Right renal pelvis (tissue), 4 donors: Measurements from ENCODE around the gene GSTM5. TPM values are rescaled to one million over a fixed set of nuclear protein-coding genes. Genes with fewer than 3 reads are reported as not detected.
A peak's percentile ranks its signal among the peaks of the same experiment; 100 is the strongest.
"Not testable (repeated sequence)": the region's sequence is repeated elsewhere in the genome, so short reads cannot be mapped to it uniquely, and the experiment has no call there.

ENCODE experiments used
- DNase-seq, 4 donors: peaks; one replicate each; pipeline ENCODE4 v3.0.0-alpha.2; 2013; ENCODE audit warnings: low read depth in 4 of 4, low spot score in 3 of 4, missing footprints in 1 of 4
- polyA plus RNA-seq, 4 donors: library from polyadenylated mRNA; unstranded; fragments of 120-200 nt; gene quantifications; one replicate each; pipeline ENCODE4 v1.2.1, GENCODE V29; 2013; ENCODE audit not compliant: insufficient read length in 4 of 4

The GSTM5 gene
- polyA plus RNA-seq, 4 donors, result 28.7 to 55.4 (median 41.5) TPM

- DNase-seq, result no peak
Observed at GRCh38 chr1:109726007-109726406, 14.0 kb downstream of the GSTM5 start.

DNA sequence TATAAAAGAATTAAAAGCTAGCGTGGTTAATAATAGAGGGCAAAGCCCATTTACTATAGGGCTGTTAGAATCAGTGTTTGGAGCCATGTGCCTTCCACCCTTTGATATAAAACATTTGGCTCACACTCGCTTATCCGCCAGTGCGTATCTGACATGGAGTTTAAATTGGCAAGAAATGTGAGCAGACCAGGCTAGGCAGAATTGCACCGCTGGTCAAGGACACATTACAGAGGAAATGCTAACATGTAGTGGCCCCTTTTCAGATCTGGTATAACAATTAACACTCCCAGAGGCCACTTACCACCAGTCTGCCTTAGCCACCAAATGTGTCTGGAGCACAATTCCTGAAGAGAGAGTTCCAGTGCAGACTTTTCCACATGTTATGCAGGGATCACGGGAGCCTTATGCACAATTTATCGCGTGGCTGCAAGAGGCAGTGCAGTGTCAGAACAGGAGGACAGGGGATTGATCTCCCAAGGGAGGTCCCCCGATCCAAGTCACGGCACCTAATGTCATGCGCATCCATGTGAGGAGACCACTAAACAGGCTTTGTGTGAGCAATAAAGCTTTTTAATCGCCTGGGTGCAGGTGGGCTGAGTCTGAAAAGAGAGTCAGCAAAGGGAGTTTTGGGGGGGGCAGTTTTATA, 14.8 kb downstream of the GSTM5 start:
- DNase-seq, result no peak

DNA sequence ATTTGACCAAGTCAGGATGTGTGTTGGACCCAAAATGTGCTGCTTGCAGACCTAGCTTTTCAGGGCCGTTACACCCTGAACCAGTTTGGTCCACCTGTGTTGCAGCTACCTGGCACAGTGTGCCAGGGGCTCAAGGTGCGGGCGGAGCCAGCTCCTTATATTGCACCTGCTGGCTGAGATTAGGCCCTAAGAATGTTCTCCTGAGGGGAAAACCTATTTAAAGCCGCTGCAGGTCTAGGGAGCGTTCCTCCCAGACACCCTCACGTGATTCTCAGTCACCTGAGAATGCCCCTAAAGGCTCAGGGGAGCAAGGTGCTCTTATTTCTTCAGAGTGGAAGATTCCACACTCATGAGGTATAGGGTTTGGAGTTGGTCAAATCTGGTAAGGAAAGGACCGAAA, 16.8 kb downstream of the GSTM5 start:
- no peak for DNase-seq

GRCh38 chr1:109730666-109731065, 18.6 kb downstream of the GSTM5 start:
- DNase-seq, result no peak

- DNase-seq, result no peak
Observed at GRCh38 chr1:109732390-109732881, 20.4 kb downstream of the GSTM5 start.

DNA sequence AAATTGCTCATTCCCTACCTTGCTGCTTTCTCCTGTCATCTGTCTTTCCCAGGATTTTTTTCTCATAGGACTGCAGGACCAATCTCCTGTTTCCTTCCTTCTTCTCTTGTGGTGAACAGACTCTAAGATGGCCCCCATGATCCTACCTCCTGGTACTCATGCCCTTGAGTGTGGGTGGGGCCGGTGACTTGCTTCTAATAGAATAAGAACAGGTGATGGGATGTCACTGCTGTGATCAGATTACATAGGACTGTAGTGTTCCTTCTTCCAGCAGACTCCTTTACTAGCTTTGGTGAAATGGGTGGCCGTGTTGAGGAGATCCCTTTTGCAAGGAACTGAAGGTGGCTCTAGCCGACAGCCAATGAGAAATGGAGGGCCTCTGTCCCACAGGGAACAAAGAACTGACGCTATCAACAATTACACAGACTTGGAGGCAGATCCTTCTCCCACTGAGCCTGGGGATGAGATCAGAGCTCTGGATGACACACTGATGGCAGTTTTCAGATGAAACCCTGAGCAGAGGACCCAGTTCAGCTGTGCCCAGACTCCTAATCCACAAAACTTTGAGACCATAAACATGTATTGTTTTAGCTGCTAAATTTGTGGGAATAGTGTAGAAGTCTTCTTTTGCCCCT, 21.3 kb downstream of the GSTM5 start:
- no peak for DNase-seq

DNA sequence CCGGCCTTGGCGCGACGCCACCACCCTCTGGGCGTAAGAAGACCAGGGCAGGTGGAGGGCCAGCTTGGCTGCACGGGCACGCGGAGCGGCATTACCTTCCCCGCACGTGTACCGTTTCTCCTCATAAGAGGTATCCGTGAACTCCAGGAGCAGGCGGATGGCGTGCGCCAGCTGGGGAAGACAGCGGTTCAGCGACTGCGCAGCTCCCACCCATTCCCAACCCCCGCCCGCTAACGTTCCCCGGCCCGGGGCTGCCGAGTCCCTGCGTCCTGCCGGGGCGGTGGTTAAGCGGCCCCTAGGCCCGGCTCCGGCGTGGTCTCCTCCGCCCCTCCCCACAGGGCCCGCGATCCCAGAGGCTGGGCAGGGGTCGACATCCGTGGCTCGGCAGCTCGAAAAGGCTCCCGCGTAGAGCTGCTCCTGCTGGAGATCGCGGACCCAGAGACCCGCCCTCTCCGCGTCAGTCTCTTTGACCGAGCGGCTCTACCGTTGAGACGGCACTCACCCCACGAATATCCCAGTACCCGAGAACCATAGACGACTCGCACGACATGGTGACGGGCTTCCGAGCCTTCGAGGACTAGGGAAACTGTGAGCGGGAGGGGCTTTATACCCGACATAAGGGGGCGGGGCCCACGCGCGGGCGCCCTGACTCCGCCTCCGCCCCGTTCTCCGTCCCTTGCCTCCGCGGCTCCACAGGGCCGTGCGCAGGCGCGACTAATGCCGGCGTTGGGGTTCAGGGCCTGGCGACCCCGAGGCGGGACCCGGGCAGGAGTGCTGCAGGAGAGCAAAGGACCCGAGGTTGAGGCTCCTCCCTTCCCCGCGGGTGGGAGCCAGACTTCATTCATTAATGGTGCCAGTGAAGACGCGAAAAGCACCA, 27.9 kb downstream of the GSTM5 start:
- DNase-seq, result peak; percentile 67 to 84 (median 75)

DNA sequence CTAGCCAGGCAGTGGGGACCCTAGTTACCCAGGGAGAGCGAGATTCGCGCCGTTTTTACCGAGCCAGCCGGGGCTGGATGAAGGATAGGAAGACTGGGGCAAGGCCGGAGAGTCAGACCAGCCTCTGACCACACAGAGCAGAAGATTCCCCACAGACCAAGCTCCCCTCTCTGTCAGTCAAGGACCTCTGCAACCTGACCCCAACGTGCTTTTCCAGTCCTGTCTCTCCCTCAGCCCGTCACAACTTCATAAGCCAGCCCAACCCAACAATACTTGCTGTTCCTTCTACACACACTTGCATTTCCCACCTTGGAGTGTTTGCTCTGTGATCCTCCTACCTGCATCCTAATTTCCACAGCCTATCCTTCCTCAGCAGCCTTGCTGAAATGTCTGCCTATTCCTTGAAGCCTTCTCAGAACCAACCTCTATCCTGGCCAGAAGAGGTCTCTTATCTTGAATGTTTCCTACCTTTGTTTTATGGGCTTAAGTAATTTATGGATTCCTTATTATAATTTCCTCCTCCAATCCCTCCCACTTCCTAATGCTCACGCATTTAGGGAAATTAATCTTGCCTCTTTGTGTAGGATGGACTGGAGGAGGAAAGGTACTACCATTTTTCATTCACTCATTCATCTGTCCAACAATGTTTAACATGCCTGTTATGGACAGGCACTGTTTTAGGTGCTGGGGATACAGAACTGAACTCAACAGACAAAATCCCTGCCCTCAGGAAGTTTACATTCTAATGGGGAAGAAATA, 28.7 kb downstream of the GSTM5 start, which contains the start of gene GSTM3:
Gene GSTM3 (minus strand): TSS at position 424 of the 759 bp plus-strand sequence. CDS start 751 bp downstream, outside the sequence.
- DNase-seq, result no peak

DNA sequence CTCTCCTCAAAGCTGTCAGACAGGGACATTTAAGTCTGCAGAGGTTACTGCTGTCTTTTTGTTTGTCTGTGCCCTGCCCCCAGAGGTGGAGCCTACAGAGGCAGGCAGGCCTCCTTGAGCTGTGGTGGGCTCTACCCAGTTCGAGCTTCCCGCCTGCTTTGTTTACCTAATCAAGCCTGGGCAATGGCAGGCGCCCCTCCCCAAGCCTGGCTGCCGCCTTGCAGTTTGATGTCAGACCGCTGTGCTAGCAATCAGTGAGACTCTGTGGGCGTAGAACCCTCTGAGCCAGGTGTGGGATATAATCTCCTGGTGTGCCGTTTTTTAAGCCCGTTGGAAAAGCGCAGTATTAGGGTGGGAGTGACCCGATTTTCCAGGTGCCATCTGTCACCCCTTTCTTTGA, 36.3 kb downstream of the GSTM5 start:
- not testable (repeated sequence) for DNase-seq

DNA sequence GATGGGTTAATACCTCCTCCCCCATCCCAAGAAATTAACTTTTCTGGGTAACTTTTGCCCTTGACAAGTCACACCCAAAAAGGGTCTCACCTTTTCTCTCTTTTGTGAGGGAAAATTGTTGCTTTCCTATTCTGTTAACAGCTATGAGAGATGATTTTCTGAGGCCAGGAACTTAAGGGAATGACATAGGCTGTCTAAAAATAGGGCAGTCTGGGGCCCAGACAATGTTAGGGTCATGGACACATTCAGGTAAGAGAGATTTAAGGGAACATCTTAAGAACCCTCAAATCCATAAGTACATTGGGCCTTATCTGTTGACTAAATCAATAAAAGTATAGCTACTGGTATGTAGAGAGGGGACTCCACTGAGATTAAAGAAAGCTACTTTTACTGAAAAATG, 37.2 kb downstream of the GSTM5 start:
- no peak for DNase-seq

GRCh38 chr1:109750241-109750882, 38.3 kb downstream of the GSTM5 start:
- no peak for DNase-seq

GRCh38 chr1:109750920-109751319, 38.9 kb downstream of the GSTM5 start:
- DNase-seq, result no peak

DNA sequence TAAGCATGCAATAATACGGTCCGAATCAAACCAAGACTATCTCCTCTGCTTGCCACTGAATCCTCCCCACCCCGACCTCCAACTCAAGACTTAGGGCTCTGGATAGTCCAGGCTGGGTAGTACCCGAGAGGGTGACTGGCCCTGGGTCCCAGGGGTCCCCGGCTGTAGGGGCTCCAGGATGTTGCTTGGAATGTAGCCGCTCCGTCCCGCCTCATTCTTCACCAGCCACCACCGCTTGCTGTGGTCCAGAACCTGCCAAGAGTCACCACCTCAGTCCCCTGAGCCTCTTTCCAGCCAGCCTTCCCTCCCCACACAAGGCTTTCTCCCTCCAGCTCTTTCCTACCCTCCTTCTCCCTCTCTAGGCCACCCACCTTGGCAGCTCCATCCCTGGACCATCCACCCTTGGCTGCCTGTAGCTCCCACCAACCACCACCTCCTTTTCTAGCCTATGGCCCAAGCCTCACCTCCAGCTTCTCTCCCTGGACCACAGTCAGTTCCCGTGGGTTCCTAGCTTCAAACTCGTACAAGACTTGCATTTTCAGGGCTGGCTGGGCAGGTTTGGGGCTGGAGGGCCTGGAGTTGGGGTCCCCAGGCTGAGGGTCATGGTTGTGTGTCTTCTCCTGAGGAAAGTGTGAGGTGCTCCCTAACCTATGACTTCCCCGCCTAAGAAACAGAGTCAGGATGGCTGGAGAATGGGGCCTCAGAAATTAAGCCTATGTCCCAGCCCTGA, 39.6 kb downstream of the GSTM5 start:
- DNase-seq, result no peak

GRCh38 chr1:109754738-109755137, 42.7 kb downstream of the GSTM5 start:
- no peak for DNase-seq

- not testable (repeated sequence) for DNase-seq
Observed at GRCh38 chr1:109756325-109756724, 44.3 kb downstream of the GSTM5 start.

DNA sequence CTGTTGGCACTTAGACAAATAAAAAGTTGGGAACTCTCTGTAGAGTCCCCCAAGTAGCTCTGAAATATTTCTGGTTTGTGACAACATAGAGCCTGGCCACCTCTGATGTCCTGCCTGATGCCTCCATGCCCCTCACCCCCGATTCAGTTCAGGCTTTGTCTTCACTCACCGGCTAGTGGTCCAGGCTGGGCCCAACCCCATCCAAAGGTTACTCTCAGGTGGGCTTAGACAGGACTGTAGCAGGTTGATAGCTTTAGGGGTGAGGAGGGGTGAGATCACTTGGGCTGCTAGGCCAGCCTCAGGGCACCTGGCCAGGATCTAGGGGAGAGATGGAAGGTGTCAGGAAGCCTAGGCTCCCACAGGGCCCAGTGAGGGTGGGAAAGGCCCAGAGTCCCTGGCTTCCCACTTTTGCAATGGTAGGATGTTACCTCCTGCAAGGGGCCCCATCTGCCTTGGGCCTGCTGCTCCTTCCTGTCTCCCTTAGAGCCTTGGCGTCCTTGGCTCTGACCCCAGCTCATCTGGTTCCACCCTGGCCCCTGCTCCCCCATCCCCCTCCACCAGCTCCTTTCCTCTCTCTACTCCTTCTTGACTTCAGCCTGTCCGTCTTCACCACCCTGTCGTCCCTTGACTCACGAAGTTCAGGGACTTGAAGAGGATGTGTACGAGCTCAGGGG, 44.9 kb downstream of the GSTM5 start:
- no peak for DNase-seq

DNA sequence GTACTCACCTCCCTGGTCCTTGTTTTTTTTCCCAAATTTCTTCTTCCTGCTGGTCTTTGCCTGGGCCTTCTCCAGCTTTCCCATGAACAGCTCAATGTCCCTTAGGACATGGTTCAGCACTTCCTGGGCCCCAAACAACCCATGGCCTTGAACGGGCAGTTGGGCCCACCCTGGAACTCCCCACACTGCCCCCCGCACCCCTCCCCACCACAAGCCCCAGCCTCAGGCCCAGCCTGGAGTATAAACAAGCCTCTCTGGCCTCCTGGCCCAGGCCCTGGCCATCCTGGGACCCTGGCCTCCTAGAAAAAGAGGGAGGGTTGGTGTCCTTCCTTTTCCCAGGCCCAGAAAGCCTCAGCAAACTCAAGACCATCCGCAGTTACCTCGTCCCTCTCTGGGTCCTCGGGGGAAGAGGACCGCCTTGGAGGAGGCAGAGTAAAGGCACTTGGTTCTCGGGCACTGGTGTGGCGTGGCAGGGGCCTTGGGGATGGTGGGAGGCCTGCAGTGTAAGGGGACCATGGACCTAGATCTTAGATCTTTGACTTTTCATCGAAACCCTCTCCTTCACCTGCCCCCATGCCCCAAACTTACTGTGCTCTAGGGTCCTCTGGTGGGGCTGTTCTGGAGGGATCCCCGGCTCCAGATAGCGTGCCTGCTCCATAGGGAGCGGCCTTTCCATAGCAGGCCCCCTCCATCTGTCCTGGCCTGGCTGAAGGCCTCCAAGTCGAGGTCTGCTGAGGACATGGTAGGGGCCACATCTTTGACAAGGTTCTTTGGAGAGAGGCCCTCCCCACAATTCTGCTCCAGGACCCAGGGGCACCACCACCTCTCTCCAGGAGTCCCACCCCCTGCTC, 46.1 kb downstream of the GSTM5 start:
- DNase-seq, result no peak
